ENCODE data around the gene ABCA10.

ABCA10 gene

GRCh38 chr17:69150333-69150732 lies 78.3 kb downstream of the ABCA10 start:
- TF ChIP-seq CTCF (IDR thresholded peaks at IDR 0.05; ENCODE audit: low read depth, low read length, missing control alignments): no peak
- in situ Hi-C loops (cut with HindIII; ENCODE audit: low sequenced_read_pairs): no loop called here
- no peak overlapping the region for H3K4me3 ChIP-seq (ENCODE audit: low read depth, low read length)
- no peak for DNase-seq (ENCODE audit: low read depth)

DNA sequence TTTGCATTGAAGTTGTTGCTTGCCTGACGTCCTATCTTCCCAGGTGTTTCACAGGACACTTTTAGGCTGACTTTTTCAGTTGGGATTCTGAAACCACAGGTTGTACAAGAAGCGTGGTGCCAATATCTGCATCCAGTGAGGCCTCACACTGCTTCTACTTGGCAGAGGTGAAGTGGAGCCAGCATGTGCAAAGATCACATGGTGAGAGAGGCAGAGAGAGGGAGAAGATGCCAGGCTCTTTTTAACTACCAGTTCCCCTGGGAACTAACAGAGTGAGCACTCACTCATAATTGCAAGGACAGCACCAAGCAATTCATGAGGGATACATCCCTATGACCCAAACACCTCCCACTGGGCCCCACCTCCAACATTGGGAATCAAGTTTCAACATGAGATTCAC lies 81.2 kb downstream of the ABCA10 start:
- no peak for DNase-seq (ENCODE audit: low read depth)
- in situ Hi-C loops (cut with HindIII; ENCODE audit: low sequenced_read_pairs): no loop called here
- no peak overlapping the region for H3K4me3 ChIP-seq (ENCODE audit: low read depth, low read length)
- TF ChIP-seq CTCF (IDR thresholded peaks at IDR 0.05; ENCODE audit: low read depth, low read length, missing control alignments): no peak

DNA sequence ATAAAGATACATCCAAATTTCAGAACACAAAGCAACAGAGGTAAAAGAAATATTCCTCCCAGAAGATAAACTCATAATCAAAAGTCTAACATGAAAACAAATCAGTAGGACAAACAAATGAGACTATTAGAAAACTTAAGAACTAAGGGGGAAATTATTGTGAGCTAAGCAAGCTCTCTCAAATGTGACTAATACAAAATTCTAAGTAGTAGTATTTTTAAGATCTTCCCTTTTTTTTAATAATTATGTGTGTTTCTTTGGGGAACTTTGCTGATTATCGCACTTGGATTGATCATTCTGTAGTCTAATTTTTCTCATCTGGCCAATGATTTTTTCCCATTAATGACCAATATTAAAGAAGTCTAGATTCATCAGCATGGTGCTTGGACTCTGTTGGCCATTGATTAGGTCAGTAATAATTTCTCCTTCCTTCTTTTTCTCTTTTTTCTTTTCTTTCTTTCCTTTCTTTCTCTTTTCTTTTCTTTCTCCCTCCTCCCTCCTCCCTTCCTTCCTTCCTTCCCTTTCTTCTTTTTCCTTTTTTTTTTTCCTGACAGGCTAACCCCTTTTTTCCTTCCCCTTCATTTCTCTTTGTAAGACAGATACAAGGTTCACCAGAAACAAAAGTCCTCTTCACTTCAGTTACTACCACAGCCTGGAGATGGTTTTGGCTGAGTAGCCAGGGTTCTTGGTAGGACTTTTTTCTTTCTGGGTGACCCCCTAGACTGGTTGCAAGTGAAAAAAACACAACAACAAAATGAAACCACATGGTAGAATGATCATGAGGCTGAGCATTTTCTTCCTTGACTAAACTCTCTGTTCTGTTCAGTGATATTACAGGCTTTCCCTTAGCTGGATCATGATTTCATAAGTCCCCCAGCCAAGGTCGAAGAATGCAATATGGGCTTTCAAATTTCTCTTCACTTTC lies 84.0 kb downstream of the ABCA10 start:
- in situ Hi-C loops (cut with HindIII; ENCODE audit: low sequenced_read_pairs): no loop called here
- H3K4me3 ChIP-seq (ENCODE audit: low read depth, low read length): no peak overlapping the region
- TF ChIP-seq CTCF (IDR thresholded peaks at IDR 0.05; ENCODE audit: low read depth, low read length, missing control alignments): no peak
- DNase-seq (ENCODE audit: low read depth): no peak

DNA sequence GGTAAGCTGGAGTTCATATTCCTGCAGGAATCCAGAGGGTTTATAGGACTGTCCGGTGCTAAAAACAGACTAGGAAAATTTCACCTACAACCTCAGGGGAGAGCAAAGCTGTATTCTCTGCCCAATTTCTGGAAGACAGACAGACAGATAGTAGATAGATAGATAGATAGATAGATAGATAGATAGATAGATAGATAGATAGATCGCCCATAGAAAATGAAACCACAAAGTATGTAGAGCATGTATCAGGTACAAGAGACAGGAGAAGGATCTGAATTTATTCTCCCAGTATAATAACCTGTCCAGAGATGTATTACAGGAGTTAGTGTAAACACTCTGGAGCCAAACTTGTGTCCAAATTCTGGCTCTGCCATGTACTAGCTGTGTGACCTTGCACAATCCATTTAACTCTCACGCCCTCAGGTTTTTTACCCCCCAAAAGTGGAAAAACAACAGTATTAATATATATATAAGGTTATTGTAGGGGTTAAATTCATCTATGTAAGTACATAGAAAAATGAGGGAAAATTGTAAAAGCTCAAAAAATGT lies 84.9 kb downstream of the ABCA10 start:
- in situ Hi-C loops (cut with HindIII; ENCODE audit: low sequenced_read_pairs): no loop called here
- DNase-seq (ENCODE audit: low read depth): no peak
- TF ChIP-seq CTCF (IDR thresholded peaks at IDR 0.05; ENCODE audit: low read depth, low read length, missing control alignments): no peak
- no peak overlapping the region for H3K4me3 ChIP-seq (ENCODE audit: low read depth, low read length)

DNA sequence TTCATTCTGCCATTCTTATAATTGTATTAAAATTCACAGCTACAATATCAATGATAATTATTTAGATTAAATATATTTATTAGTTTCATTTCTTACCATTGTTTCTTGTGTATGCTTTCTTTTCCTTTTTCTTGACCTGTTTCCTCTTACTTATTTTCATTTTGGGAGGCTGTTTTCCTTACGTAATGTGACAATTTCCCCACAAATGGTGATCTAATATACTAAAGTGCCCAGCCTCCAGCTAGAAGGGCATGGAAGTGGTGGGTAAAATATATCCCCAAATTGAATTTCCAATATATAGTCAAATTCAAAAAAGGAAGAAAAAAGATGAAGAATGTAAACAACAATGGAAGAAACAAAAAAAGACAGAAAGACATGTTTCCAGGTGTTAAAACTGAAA lies 85.5 kb downstream of the ABCA10 start:
- no peak overlapping the region for H3K4me3 ChIP-seq (ENCODE audit: low read depth, low read length)
- TF ChIP-seq CTCF (IDR thresholded peaks at IDR 0.05; ENCODE audit: low read depth, low read length, missing control alignments): no peak
- no peak for DNase-seq (ENCODE audit: low read depth)
- in situ Hi-C loops (cut with HindIII; ENCODE audit: low sequenced_read_pairs): no loop called here

DNA sequence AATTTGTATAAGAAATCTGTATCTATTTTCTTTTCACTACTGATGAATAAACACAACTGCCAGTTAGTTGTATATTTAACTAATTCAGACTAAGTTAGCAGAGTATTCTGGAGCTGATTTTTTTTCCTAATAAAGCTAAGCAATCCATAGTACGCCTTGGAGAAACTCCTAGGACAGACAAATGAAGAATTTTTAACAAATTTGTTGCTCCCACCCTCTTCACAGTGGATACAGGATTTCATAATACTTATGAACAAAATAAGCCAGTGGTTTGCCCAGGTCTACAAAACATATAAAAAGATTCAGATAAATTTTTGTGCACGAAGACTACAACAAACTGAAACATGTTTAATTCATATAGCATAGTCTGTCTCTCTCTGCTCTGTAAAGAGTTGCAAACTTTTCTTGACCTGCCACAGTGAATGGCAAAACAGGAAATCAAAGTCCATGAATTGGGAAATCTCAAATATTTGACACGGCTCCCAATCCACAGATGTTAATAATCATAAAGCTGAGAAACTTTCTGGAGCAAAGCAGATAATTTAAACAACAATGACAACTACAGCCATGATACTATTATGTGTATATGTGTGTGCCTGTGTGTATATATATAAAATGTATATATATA lies 86.3 kb downstream of the ABCA10 start:
- peak; percentile 43 for DNase-seq (ENCODE audit: low read depth)
- TF ChIP-seq CTCF (IDR thresholded peaks at IDR 0.05; ENCODE audit: low read depth, low read length, missing control alignments): no peak
- H3K4me3 ChIP-seq (ENCODE audit: low read depth, low read length): no peak overlapping the region
- in situ Hi-C loops (cut with HindIII; ENCODE audit: low sequenced_read_pairs): no loop called here
